HCT116 (cell line): ENCODE data around the gene CA5B. TPM values are rescaled to one million over a fixed set of nuclear protein-coding genes. Genes with fewer than 3 reads are reported as not detected.

Experiments
- ATAC-seq: fragments of 200-7000 bp; cut with Tn5 transposase; 2 replicates; pipeline ENCODE4 v1.9.1; 2020; ENCODE audit warnings: mild to moderate bottlenecking, moderate library complexity
- BruUV-seq: library from RNA; stranded (reverse); fragments of 400-500 nt; replicated peaks from 2 replicates; lab custom pipeline; 2021; lab: Mats Ljungman, UMichigan
- CTCF ChIA-PET: fragments of 300-600 bp; sonication (Branson Sonifier 250); formaldehyde crosslinking; loops from one replicate; lab custom pipeline; 2021; ENCODE audit warnings: antibody characterized with exemption; lab: Charles Lee
- POLR2A ChIA-PET: fragments of 300-600, 350-600 bp; sonication (Branson Sonifier 250); formaldehyde crosslinking; loops from one replicate; lab custom pipeline; 2021; ENCODE audit warnings: antibody characterized with exemption; lab: Charles Lee
- RAD21 ChIA-PET, 2 experiments: fragments of 300-600 bp; sonication (Branson Sonifier 250); formaldehyde crosslinking; loops; one replicate each; lab custom pipeline; 2023; ENCODE audit warnings: low total read pairs in 2 of 2; ENCODE audit not compliant: uncharacterized antibody in 2 of 2, unreplicated experiment in 2 of 2, low non-redundant PET in 1 of 2; lab: Charles Lee
- DNase-seq: peaks from one replicate; pipeline ENCODE4 v3.0.0-alpha.2; 2010; ENCODE audit warnings: low read depth, low spot score
- H2AFZ ChIP-seq: fragments of 200-600 bp; shearing (Covaris generic), sonication (generic); 2 replicates; pipeline ENCODE4 v1.6.1; 2017; ENCODE audit warnings: low read depth, mixed run types, mixed read lengths, antibody characterized with exemption, low read length; ENCODE audit not compliant: poor library complexity, severe bottlenecking
- H3K27ac ChIP-seq: 2 replicates; pipeline ENCODE4 v1.5.1; 2012; ENCODE audit warnings: low read depth, low read length
- H3K27me3 ChIP-seq: fragments of 200-600 bp; sonication (generic); 2 replicates; pipeline ENCODE4 v1.6.1; 2016; ENCODE audit warnings: mixed run types, low read length, mixed read lengths; ENCODE audit not compliant: insufficient read depth
- H3K36me3 ChIP-seq, 2 experiments: fragments of 200-500 bp in 1 of 2; fragments of 200-600 bp in 1 of 2; sonication (Bioruptor generic) in 1 of 2; sonication (generic) in 1 of 2; 2 replicates each; pipeline versions ENCODE4 v1.5.1 to v1.6.1; 2014 to 2016; ENCODE audit warnings: low read length in 2 of 2, inconsistent platforms in 1 of 2, mixed read lengths in 1 of 2, mixed run types in 1 of 2; ENCODE audit not compliant: insufficient read depth in 2 of 2, control insufficient read depth in 1 of 2
- H3K4me1 ChIP-seq, 2 experiments: fragments of 200-600 bp in 1 of 2; sonication (generic) in 1 of 2; 2 replicates each; pipeline versions ENCODE4 v1.5.1 to v1.6.1; 2012 to 2017; ENCODE audit warnings: low read length in 2 of 2, inconsistent platforms in 1 of 2, mild to moderate bottlenecking in 1 of 2, mixed read lengths in 1 of 2, mixed run types in 1 of 2, moderate library complexity in 1 of 2; ENCODE audit not compliant: insufficient read depth in 2 of 2, control insufficient read depth in 1 of 2
- H3K4me2 ChIP-seq: fragments of 200-600 bp; sonication (generic); 2 replicates; pipeline ENCODE4 v1.6.1; 2017; ENCODE audit warnings: mixed run types, low read length, mixed read lengths
- H3K4me3 ChIP-seq, 2 experiments: fragments of 200-600 bp in 1 of 2; sonication (generic) in 1 of 2; replicated peaks in 1 of 2; 2 replicates each; pipeline ENCODE4 v1.5.1; 2011 to 2016; ENCODE audit warnings: low read length in 2 of 2, control low read depth in 1 of 2, low read depth in 1 of 2, mild to moderate bottlenecking in 1 of 2, mixed read lengths in 1 of 2, mixed run types in 1 of 2
- H3K79me2 ChIP-seq: fragments of 200-600 bp; sonication (generic); 2 replicates; pipeline ENCODE4 v1.6.1; 2017; ENCODE audit warnings: mild to moderate bottlenecking, mixed run types, low read length, moderate library complexity, mixed read lengths; ENCODE audit not compliant: insufficient read depth
- H3K9ac ChIP-seq: fragments of 200-600 bp; sonication (generic); 2 replicates; pipeline ENCODE4 v1.6.1; 2016; ENCODE audit warnings: low read length, mixed read lengths
- H3K9me2 ChIP-seq: fragments of 200-600 bp; sonication (generic), shearing (Covaris generic); 2 replicates; pipeline ENCODE4 v1.6.1; 2017; ENCODE audit warnings: mixed run types, mild to moderate bottlenecking, moderate library complexity; ENCODE audit not compliant: insufficient read depth
- H3K9me3 ChIP-seq, 2 experiments: fragments of 200-500 bp in 1 of 2; fragments of 200-600 bp in 1 of 2; sonication (Bioruptor generic) in 1 of 2; sonication (generic) in 1 of 2; 2 replicates each; pipeline ENCODE4 v1.6.1; 2014 to 2017; ENCODE audit warnings: low read length in 2 of 2, mixed read lengths in 2 of 2, inconsistent platforms in 1 of 2, low read depth in 1 of 2, mild to moderate bottlenecking in 1 of 2, mixed run types in 1 of 2, moderate library complexity in 1 of 2; ENCODE audit not compliant: control insufficient read depth in 1 of 2, insufficient read depth in 1 of 2
- H4K20me1 ChIP-seq: fragments of 200-600 bp; sonication (generic), shearing (Covaris generic); 2 replicates; pipeline ENCODE4 v1.6.1; 2017; ENCODE audit warnings: mixed run types, mild to moderate bottlenecking, moderate library complexity; ENCODE audit not compliant: insufficient read depth
- ATF3 ChIP-seq: IDR thresholded peaks from 2 replicates; pipeline ENCODE4 v1.6.1; 2012
- CBX3 ChIP-seq: IDR thresholded peaks from 2 replicates; pipeline ENCODE4 v1.6.1; 2012; ENCODE audit warnings: low read depth
- CTCF ChIP-seq, 3 experiments: fragments of 200-600 bp in 1 of 3; sonication (generic) in 1 of 3; IDR thresholded peaks in 2 of 3; conservative IDR thresholded peaks in 1 of 3; 2 replicates each; pipeline ENCODE4 v1.5.1; 2012 to 2017; ENCODE audit warnings: low read depth in 2 of 3, low read length in 2 of 3, antibody characterized with exemption in 1 of 3, borderline replicate concordance in 1 of 3, control low read depth in 1 of 3, mild to moderate bottlenecking in 1 of 3, mixed read lengths in 1 of 3, mixed run types in 1 of 3, moderate library complexity in 1 of 3; ENCODE audit not compliant: insufficient read depth in 1 of 3
- EGR1 ChIP-seq: IDR thresholded peaks from 2 replicates; pipeline ENCODE4 v1.6.1; 2012; ENCODE audit warnings: low read depth
- ELF1 ChIP-seq: IDR thresholded peaks from 2 replicates; pipeline ENCODE4 v1.6.1; 2012; ENCODE audit warnings: low read depth, borderline replicate concordance
- EZH2phosphoT487 ChIP-seq: fragments of 200-600 bp; IDR thresholded peaks from 2 replicates; pipeline ENCODE4 v1.6.1; 2018; ENCODE audit warnings: antibody characterized with exemption, borderline replicate concordance
- FOSL1 ChIP-seq: IDR thresholded peaks from 2 replicates; pipeline ENCODE4 v1.6.1; 2012; ENCODE audit warnings: low read depth
- JUND ChIP-seq: IDR thresholded peaks from 2 replicates; pipeline ENCODE4 v1.6.1; 2012
- MAX ChIP-seq: IDR thresholded peaks from 2 replicates; pipeline ENCODE4 v1.6.1; 2012
- POLR2A ChIP-seq: IDR thresholded peaks from 2 replicates; pipeline ENCODE4 v1.7.0; 2011; ENCODE audit warnings: borderline replicate concordance; ENCODE audit not compliant: insufficient read depth, insufficient read length; ENCODE audit errors: extremely low read depth
- RAD21 ChIP-seq: IDR thresholded peaks from 2 replicates; pipeline ENCODE4 v1.6.1; 2012; ENCODE audit warnings: low read depth, mild to moderate bottlenecking
- SIN3A ChIP-seq: IDR thresholded peaks from 2 replicates; pipeline ENCODE4 v1.6.1; 2012; ENCODE audit warnings: low read depth
- TCF7L2 ChIP-seq: IDR thresholded peaks from 2 replicates; pipeline ENCODE4 v1.7.0; 2011; ENCODE audit warnings: borderline replicate concordance, inconsistent platforms; ENCODE audit not compliant: insufficient read depth, insufficient read length; ENCODE audit errors: extremely low read depth
- ZBTB33 ChIP-seq: IDR thresholded peaks from 2 replicates; pipeline ENCODE4 v1.6.1; 2011; ENCODE audit warnings: mild to moderate bottlenecking, low read length, moderate library complexity; ENCODE audit not compliant: insufficient replicate concordance; ENCODE audit errors: extremely low read depth
- ZFX ChIP-seq: fragments of 450-650 bp; IDR thresholded peaks from 2 replicates; pipeline ENCODE4 v1.6.1; 2017
- ZNF274 ChIP-seq: fragments of 200-500 bp; sonication (Bioruptor generic); IDR thresholded peaks from 2 replicates; pipeline ENCODE4 v1.6.1; 2014; ENCODE audit warnings: mild to moderate bottlenecking, low read depth, low read length, inconsistent platforms
- intact Hi-C: fragments of 100-400 bp; cut with micrococcal nuclease; formaldehyde crosslinking; loops from 2 replicates; pipeline ENCODE4 v1.10.0; 2022
- total RNA-seq: library from RNA; stranded (reverse); gene quantifications from one replicate; pipeline ENCODE4 v1.2.1, GENCODE V29; 2021; ENCODE audit not compliant: unreplicated experiment

CA5B gene
- total RNA-seq, 1 experiment from 2014 or later = 5.5 TPM

- H3K79me2 ChIP-seq = no peaks in the 10 kb centered on the region
- H3K27ac ChIP-seq = no peak overlapping the region
- RAD21 ChIA-PET = no interaction called here
- no peaks in the 10 kb centered on the region for H3K36me3 ChIP-seq
- no peaks in the 10 kb centered on the region for H3K4me1 ChIP-seq
- ATAC-seq (no peak), DNase-seq (no peak)
- no peaks in the 10 kb centered on the region for H3K27me3 ChIP-seq
- H3K4me2 ChIP-seq = no peak overlapping the region
- no TSS peak for BruUV-seq
- no peaks in the 10 kb centered on the region for H3K9me3 ChIP-seq
- intact Hi-C loops = no loop called here
- TF ChIP-seq EGR1 = no peak
- no peak for TF ChIP-seq TCF7L2
- no peak for TF ChIP-seq ZBTB33
- TF ChIP-seq MAX = no peak
- TF ChIP-seq ZFX = no peak
- no peak for TF ChIP-seq SIN3A
- TF ChIP-seq ZNF274 = no peak
- TF ChIP-seq JUND = no peak
- no peak for TF ChIP-seq CTCF (IDR thresholded peaks at IDR 0.05 in 2 of 3, conservative IDR thresholded peaks at IDR 0.05 in 1 of 3; ENCODE audit: borderline replicate concordance in 1 of 3, insufficient read depth in 1 of 3, low read depth in 2 of 3, low read length in 2 of 3)
- no peak for TF ChIP-seq RAD21
- TF ChIP-seq ATF3 = no peak
- no peak for TF ChIP-seq CBX3
- no peak for TF ChIP-seq POLR2A
- TF ChIP-seq FOSL1 = no peak
- no peak for TF ChIP-seq ELF1
- no peak for TF ChIP-seq EZH2phosphoT487
- H3K9me2 ChIP-seq = no peaks in the 10 kb centered on the region
- POLR2A ChIA-PET = no interaction called here
- no peaks in the 10 kb centered on the region for H4K20me1 ChIP-seq
- H2AFZ ChIP-seq = no peak overlapping the region
- H3K9ac ChIP-seq = no peak overlapping the region
- CTCF ChIA-PET = no interaction called here
- H3K4me3 ChIP-seq = no peak overlapping the region
These were observed 17.0 kb downstream of the CA5B start for GRCh38 chrX:15755091-15755490.
